Measurements from ENCODE around the gene CCR9.
A peak's percentile ranks its signal among the peaks of the same experiment; 100 is the strongest.

The CCR9 gene

GRCh38 chr3:45872569-45872968 lies 13.8 kb upstream of the CCR9 start:
- DNase-seq (ENCODE audit: low spot score) = no peak

DNA sequence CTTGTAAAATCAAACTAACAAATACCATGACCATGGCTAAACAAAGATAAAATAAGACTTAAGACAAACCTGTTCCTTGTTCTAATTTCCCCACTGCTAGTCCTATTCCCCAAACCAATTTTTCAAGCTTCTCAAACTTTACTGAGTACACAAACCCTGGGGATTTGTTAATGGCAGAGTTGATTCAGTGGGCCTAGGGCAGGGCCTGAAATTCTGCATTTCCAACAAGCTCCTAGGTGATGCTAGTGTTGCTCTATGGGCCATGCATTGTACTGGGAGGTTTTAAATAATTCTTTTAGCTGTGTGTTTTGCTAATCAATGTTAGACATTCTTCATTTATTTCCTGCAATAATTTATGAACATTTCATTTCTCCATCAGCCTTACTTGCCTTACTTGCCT lies 13.3 kb upstream of the CCR9 start:
- no peak for DNase-seq (ENCODE audit: low spot score)

DNA sequence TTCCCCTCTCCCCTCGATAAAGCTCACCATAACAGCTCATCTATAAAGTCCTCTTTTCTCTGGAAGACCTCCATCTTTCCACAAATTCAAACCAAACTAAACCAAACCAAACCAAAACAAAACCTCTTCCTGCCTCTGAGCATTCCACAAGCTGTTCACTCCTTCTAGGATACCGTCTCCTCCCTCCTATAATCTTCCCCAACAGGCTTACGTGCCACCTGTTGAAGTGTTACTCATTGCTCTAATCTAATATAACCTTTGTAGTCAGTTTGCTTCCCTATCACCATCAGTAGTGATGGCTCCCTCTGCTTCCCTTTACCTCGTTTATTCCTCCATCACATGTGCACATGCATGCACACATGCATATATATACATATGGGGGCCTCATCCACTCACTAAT lies 12.7 kb upstream of the CCR9 start:
- no peak for DNase-seq (ENCODE audit: low spot score)

DNA sequence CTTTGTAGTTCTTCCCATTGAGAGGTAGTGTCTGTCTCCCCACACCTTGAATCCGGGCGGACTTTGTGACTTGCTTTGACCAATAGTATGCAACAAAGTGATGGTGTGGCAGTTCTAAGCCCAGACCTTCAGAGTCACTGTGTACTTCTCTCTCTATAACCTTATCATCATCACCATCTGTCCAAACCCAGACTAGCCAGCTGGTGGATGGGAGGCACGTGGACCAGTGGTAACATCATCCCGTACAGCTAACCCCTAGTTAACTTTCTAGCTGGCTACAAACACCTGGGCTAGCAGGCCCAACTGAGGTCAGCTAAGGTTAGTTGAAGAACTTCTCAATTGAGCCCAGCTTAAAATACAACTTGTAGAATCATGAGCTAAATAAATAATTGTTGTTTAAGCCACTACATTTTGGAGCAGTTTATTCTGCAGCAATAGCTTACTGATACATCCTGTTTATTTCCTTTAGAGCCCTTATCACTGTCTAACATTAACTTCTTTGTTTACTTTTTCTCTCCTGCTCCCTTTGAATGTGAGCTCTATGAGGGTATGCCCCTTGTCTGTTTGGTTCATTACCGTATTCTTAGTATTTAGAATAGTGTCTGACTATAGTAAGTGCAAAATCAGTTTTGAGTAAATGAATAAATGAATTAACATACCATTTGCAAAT lies 11.5 kb upstream of the CCR9 start:
- no peak for DNase-seq (ENCODE audit: low spot score)

GRCh38 chr3:45878124-45878523 lies 8.2 kb upstream of the CCR9 start:
- no peak for DNase-seq (ENCODE audit: low spot score)

DNA sequence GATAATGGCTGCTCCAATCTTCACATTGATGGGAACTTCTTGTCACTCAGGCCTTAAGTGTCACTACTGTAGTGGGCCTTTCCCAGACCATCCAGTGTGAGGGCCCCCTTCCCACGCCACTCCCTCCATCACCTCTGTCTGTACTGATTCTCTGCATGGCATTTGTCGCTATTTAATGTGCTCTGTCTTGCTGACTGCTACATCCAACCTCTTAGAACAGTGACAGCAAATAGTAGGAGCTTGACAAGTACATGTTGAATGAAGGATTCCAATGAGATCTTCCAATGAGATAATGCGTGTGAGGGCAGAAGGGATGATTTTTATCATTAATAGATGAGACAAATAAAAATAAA lies 5.6 kb upstream of the CCR9 start:
- DNase-seq (ENCODE audit: low spot score) = no peak

- no peak for DNase-seq (ENCODE audit: low spot score)
These were observed 5.0 kb upstream of the CCR9 start for GRCh38 chr3:45881078-45882022.

GRCh38 chr3:45884368-45885201 lies 1.8 kb upstream of the CCR9 start:
- no peak for DNase-seq (ENCODE audit: low spot score)

- no peak for DNase-seq (ENCODE audit: low spot score)
These were observed 942 bp downstream of the CCR9 start for GRCh38 chr3:45887285-45887684.

DNA sequence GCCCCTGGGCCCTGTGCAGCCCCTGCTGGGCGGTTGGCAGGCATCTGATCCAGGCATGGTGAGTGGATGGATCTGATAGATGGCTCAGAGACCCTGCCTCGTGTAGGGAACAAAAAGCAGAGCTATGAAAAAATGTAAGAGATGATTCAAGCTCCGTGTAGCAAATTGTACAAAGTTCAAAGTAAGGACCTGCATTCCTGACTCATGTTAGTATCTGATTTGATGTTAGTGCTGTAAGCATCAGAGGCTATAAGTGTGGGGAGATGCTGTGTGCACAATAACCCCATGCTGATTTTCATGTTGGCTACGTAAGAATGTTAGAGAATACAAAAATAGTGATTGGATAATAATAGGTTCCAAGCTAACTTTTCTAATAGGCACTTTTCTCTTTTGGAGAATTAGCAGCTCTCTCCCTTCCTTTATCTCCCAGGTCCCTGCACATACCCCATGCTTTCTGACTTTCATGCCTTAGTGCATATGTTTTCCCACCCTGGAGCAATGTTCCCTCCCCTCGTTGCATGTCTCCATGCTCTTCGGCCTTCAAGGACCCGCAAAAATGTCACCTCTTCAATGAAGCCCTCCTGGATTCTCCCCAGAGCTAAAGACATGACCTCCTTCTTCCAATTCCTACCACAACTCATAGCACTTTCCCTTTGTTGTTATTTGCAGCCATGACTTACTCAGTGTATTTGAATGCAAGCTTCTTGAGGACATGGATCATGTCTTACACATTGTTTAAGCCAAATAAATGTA lies 1.6 kb downstream of the CCR9 start:
- no peak for DNase-seq (ENCODE audit: low spot score)

DNA sequence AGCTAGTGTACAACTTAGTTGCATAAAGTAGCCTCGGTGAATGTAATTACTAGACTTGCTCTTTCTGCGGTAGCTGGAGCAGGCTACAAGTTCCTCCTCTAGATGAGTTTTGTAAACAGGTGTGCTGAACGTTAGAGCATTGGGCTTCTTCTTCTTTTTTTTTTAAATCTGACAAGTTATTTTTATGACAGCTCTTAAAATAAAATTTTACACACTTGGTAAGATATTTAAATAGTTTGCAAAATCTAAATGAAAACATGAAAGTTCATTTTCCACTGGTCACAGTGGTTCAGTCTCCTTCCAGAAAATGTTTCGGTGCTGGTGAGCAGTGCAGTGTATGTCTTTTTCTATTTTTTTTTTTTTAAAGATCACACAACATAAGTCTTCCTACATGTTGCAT lies 3.0 kb downstream of the CCR9 start:
- DNase-seq (ENCODE audit: low spot score) = no peak

GRCh38 chr3:45890405-45890804 lies 4.1 kb downstream of the CCR9 start:
- DNase-seq (ENCODE audit: low spot score) = peak; percentile 1

- DNase-seq (ENCODE audit: low spot score) = no peak
These were observed 5.8 kb downstream of the CCR9 start for GRCh38 chr3:45892161-45892560.

DNA sequence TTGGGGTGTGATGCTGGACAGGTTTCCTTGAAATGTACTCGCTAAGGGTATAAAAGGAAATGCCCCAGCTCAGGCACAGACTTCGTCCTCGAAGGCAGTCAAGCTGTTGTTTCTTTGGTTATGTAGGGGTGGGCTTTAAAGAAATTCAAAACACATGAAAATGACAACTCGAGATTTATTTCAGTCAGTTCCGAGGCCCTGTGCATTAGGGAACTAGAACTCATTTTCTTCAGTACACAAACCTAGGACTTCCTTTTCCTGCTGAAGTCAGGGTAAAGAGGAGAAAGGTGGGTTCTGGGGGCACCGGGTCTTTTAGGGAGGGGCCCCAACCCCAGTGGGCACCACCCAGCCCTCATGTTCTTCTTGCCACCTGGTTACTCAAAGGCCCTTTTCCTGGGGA lies 7.7 kb downstream of the CCR9 start:
- DNase-seq (ENCODE audit: low spot score) = peak; percentile 2

DNA sequence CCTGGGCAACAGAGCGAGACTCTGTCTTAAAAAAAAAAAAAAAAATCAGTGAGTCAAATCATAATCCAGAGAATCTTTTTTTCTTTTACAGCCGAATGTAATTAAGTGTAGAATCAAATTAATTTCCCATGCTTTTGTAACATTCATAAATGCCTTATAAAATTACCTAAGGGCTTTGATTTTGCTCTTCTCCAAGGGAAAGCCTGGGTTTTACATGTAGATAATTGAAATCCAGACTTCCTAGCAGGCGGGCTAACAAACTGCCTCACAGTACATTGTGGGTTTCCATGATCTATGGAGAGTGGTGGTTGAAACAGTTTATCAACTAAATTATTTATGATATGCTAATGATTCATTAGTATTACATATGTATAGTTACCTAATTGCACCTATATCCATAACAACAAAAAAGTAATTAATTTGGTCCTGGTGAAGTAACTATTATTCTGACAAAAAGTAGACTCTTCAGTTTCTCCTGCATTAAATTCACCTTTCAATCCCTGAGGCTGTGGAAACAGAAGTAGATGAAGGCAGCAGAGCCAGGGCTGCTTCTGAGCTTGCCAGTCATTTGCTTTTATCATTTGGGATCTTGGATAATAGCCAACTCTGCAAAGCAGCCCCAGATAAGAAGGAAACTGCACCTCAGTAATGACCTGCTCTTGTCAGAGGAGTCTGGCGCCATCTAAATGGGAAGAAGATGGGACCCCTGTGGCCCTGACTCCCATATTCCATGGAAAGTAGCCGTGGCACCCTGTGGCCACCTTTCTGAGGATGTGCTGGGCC lies 9.5 kb downstream of the CCR9 start:
- DNase-seq (ENCODE audit: low spot score) = no peak

- no peak for DNase-seq (ENCODE audit: low spot score)
These were observed 10.6 kb downstream of the CCR9 start for GRCh38 chr3:45896956-45897355.

- no peak for DNase-seq (ENCODE audit: low spot score)
These were observed 18.6 kb downstream of the CCR9 start for GRCh38 chr3:45904931-45905330.

- no peak for DNase-seq (ENCODE audit: low spot score)
These were observed 19.4 kb downstream of the CCR9 start for GRCh38 chr3:45905755-45906154.

DNA sequence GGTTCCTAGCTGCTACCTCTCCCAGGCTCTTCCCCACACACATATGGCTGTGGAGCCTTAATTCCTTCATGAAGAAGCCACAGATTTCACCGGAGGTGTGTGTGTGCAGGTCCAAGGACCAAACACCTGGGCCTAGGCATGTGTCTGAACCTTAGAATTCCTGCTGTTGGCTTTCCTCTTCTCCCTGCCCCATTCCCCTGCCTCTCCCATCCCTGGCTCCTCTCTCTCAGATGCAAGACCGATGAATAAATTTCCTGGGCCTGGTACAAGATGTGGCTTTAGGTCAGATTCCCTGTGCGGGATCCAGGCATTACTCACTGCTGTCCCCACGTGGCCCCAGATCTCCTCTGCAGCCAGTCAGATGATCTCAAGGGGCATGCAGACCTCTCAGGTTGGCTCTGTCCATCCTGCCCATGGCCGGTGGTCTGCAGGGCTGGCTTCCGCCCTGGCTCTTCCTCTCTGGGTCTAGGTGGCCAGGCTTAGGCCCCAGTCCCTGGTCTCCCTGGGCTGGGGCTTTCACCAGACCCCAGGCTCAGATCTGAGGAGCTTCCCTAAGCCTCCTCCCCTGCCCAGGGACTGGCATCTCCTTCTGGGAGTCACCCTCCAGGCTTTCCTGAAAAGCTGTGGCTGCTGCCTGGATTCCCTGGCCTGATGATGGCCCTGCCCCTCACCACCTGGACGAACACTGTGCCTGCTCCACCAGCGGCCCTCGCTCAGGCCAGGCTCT lies 20.5 kb downstream of the CCR9 start:
- DNase-seq (ENCODE audit: low spot score) = no peak
